KG1 (cell line): ENCODE measurements around the gene FAF2.
"Not testable (repeated sequence)": the region's sequence is repeated elsewhere in the genome, so short reads cannot be mapped to it uniquely, and the experiment has no call there.

ENCODE experiments used
- DNase-seq: peaks from one replicate; lab custom pipeline; 2025; lab: John Stamatoyannopoulos, UW

Gene FAF2

DNA sequence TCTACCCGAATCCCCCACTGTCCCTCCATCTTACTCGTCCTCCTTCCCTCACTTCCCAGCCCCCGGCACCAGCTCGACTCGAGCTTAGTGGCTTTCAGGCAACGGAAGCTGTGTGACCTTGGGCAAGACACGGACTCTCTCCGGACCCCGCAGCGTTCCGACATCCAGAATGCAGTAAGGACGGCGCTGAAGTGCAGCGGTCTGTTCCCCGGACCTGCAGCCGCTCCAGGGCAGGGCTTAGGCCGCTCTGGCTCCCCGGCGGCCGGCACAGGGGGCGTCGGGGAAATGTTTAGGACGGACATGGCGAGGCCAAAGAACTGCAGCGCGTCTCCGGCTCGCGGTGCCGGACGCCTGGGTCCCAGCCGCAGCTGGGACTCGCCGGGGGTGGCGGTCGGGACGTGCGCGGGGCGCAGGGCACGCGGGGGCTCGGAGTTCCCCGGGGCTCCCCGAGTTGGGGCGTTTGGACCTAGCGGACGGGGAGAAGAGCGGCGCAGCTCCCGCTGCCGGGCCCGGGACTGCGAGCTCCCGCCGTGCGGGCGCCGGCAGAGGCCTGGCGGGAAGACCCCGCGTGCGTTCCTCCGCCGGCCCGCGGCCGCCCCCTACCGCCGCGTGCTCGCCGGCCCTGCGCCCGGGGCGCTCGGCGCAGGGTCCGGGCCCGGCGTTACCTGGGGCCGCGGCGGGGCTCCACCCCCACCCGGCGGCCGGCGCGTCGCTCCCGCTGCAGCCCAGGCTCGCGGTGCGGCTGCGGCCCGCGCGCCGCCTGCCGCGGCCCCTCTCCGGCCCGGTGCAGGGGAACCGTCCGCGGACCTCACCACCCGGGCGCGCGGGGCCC is 94.6 kb downstream of the FAF2 start:
- DNase-seq = no peak

- peak; percentile 74 for DNase-seq
Measured at GRCh38 chr5:176543428-176544182, 95.4 kb downstream of the FAF2 start.

GRCh38 chr5:176545388-176545736 is 97.2 kb downstream of the FAF2 start:
- no peak for DNase-seq

GRCh38 chr5:176545737-176546509 is 97.7 kb downstream of the FAF2 start:
- DNase-seq = no peak

- DNase-seq = no peak
Measured at GRCh38 chr5:176547802-176548201, 99.6 kb downstream of the FAF2 start.

DNA sequence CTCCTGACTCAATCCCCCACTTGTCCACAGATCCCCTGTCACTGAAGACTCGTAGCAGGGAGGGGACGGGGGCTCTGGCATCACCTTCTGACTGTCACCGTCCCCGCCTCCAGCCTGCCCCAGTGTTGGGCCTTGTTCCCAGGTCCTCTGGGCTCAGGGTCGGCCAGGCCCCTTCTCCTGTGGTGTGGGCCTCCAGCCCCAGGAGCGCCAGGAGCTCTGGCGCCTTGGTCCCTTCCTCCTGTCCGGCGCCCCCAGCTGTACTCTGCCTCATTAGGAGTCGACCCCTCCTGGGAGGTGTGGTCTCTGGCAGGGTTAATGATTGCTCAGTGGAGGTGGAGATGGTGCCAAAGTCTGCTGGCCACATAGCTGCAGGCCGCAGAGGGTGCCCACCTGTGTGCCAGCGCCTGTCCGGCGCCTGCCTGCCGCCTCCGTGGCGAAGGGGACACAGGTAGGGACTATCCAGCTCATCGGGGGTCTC is 100.8 kb downstream of the FAF2 start, which contains the start of gene CDHR2:
Gene CDHR2, plus strand, starts transcription at position 376 of the 478 bp plus-strand sequence. CDS start 16,011 bp downstream, outside the sequence.
- no peak for DNase-seq

- no peak for DNase-seq
Measured at GRCh38 chr5:176549871-176550270, 101.7 kb downstream of the FAF2 start.

- no peak for DNase-seq
Measured at GRCh38 chr5:176550275-176550831, 102.2 kb downstream of the FAF2 start.

DNA sequence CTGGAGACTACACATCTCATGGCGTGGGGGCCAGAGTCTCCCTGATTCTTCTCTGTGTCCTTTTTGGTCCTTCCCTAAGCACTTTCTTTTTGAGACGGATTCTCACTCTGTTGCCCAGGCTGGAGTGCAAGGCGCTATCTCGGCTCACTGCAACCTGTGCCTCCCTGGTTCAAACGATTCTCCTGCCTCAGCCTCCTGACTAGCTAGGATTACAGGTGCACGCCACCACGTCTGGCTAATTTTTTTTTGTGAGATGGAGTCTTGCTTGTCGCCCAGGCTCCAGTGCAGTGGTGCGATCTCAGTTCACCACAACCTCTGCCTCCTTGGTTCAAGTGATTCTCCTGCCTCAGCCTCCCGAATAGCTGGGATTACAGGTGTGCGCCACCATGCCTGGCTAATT is 102.8 kb downstream of the FAF2 start:
- not testable (repeated sequence) for DNase-seq

- no peak for DNase-seq
Measured at GRCh38 chr5:176552332-176552869, 104.2 kb downstream of the FAF2 start.

- no peak for DNase-seq
Measured at GRCh38 chr5:176553260-176554085, 105.3 kb downstream of the FAF2 start.

DNA sequence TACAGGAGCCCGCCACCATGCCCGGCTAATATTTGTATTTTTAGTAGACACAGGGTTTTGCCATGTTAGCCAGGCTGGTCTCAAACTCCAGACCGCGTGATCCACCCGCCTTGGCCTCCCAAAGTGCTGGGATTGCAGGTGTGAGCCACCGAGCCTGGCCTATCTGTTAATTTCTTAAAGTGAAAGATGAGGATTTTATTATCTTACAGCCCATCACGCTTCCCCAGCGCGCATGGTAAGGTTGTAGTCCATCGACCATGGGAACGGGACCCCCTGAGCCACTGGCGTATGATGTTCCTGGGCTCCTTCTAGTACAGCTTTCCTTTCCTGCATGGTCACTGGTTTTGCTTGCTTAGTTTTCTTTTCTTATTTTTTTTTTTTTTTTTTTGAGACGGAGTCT is 109.7 kb downstream of the FAF2 start:
- no peak for DNase-seq
